Astrocyte (in vitro differentiated cells and primary cell): Measurements from ENCODE around the gene DOCK1. TPM values are rescaled to one million over a fixed set of nuclear protein-coding genes. Genes with fewer than 3 reads are reported as not detected.

Experiments
- DNase-seq: peaks from one replicate; pipeline ENCODE4 v3.0.0-alpha.2; 2010; ENCODE audit warnings: low read depth
- FAIRE-seq: peaks from 2 replicates; lab custom pipeline; 2011; peaks lifted over from hg19 to GRCh38; lab: Jason Lieb, UNC
- H2AFZ ChIP-seq: 2 replicates; pipeline ENCODE4 v1.6.0; 2012; ENCODE audit warnings: low read depth, low read length, inconsistent platforms
- H3K27ac ChIP-seq: 2 replicates; pipeline ENCODE4 v1.5.1; 2011; ENCODE audit warnings: low read depth, low read length, inconsistent platforms
- H3K27me3 ChIP-seq: 2 replicates; pipeline ENCODE4 v1.6.0; 2011; ENCODE audit warnings: low read length, inconsistent platforms; ENCODE audit not compliant: insufficient read depth
- H3K36me3 ChIP-seq: 2 replicates; pipeline ENCODE4 v1.5.1; 2011; ENCODE audit warnings: low read length, inconsistent platforms; ENCODE audit not compliant: insufficient read depth
- H3K4me1 ChIP-seq: 2 replicates; pipeline ENCODE4 v1.5.1; 2011; ENCODE audit warnings: low read length, inconsistent platforms; ENCODE audit not compliant: insufficient read depth
- H3K4me2 ChIP-seq: 2 replicates; pipeline ENCODE4 v1.6.0; 2012; ENCODE audit warnings: low read length, inconsistent platforms
- H3K4me3 ChIP-seq: 2 replicates; pipeline ENCODE4 v1.5.1; 2011; ENCODE audit warnings: low read depth, mild to moderate bottlenecking, low read length, inconsistent platforms; ENCODE audit not compliant: insufficient read depth
- H3K79me2 ChIP-seq: 2 replicates; pipeline ENCODE4 v1.6.0; 2012; ENCODE audit warnings: mild to moderate bottlenecking, low read length, inconsistent platforms; ENCODE audit not compliant: insufficient read depth
- H3K9ac ChIP-seq: 2 replicates; pipeline ENCODE4 v1.6.0; 2012; ENCODE audit warnings: mild to moderate bottlenecking, low read length, inconsistent platforms
- H3K9me3 ChIP-seq: 2 replicates; pipeline ENCODE4 v1.5.1; 2012; ENCODE audit warnings: low read depth, mild to moderate bottlenecking, low read length, inconsistent platforms; ENCODE audit not compliant: insufficient read depth
- H4K20me1 ChIP-seq: 2 replicates; pipeline ENCODE4 v1.6.0; 2012; ENCODE audit warnings: low read length, inconsistent platforms; ENCODE audit not compliant: insufficient read depth
- H3K27ac Mint-ChIP-seq: one replicate; pipeline ENCODE4 v1.8.0; 2021; ENCODE audit warnings: mild to moderate bottlenecking, mixed read lengths; ENCODE audit not compliant: unreplicated experiment
- H3K27me3 Mint-ChIP-seq: one replicate; pipeline ENCODE4 v1.8.0; 2021; ENCODE audit warnings: low read depth, mixed read lengths; ENCODE audit not compliant: unreplicated experiment
- H3K36me3 Mint-ChIP-seq: one replicate; pipeline ENCODE4 v1.8.0; 2021; ENCODE audit warnings: low read depth, mixed read lengths; ENCODE audit not compliant: unreplicated experiment
- H3K4me1 Mint-ChIP-seq: one replicate; pipeline ENCODE4 v1.8.0; 2021; ENCODE audit warnings: low read depth, mixed read lengths; ENCODE audit not compliant: unreplicated experiment
- H3K4me3 Mint-ChIP-seq: one replicate; pipeline ENCODE4 v1.8.0; 2021; ENCODE audit warnings: mild to moderate bottlenecking, moderate library complexity, mixed read lengths; ENCODE audit not compliant: unreplicated experiment
- H3K9me3 Mint-ChIP-seq: one replicate; pipeline ENCODE4 v1.8.0; 2021; ENCODE audit warnings: mild to moderate bottlenecking, mixed read lengths; ENCODE audit not compliant: unreplicated experiment
- CTCF ChIP-seq: IDR thresholded peaks from 2 replicates; pipeline ENCODE4 v1.5.1; 2011; ENCODE audit warnings: low read depth, mild to moderate bottlenecking, inconsistent platforms, low read length, moderate library complexity; ENCODE audit not compliant: insufficient read depth
- EZH2 ChIP-seq: IDR thresholded peaks from 2 replicates; pipeline ENCODE4 v1.6.1; 2012; ENCODE audit warnings: mild to moderate bottlenecking, low read length, inconsistent platforms; ENCODE audit not compliant: insufficient read depth
- total RNA-seq: library from RNA; stranded (reverse); gene quantifications from 2 replicates; pipeline ENCODE4 v1.2.1, GENCODE V29; 2021

DOCK1 gene
- total RNA-seq, 1 donor from 2014 or later, result 42.5 TPM

GRCh38 chr10:127125331-127125730, 220.1 kb downstream of the DOCK1 start:
- H4K20me1 ChIP-seq, result peaks cover 46% of the 10 kb centered on the region
- H3K9ac ChIP-seq, result no peak overlapping the region
- peaks cover 23% of the 10 kb centered on the region for H3K36me3 Mint-ChIP-seq
- H3K4me3 Mint-ChIP-seq, result no peak overlapping the region
- H3K27me3 Mint-ChIP-seq, result no peaks in the 10 kb centered on the region
- H3K27ac Mint-ChIP-seq, result no peak overlapping the region
- no peak for TF ChIP-seq CTCF
- TF ChIP-seq EZH2, result no peak
- H3K4me3 ChIP-seq, result no peak overlapping the region
- H3K9me3 ChIP-seq, result no peaks in the 10 kb centered on the region
- no peaks in the 10 kb centered on the region for H3K79me2 ChIP-seq
- H3K27me3 ChIP-seq, result no peaks in the 10 kb centered on the region
- H2AFZ ChIP-seq, result no peak overlapping the region
- peaks cover 11% of the 10 kb centered on the region for H3K36me3 ChIP-seq
- peaks cover 2% of the 10 kb centered on the region for H3K4me1 Mint-ChIP-seq
- H3K4me2 ChIP-seq, result no peak overlapping the region
- H3K9me3 Mint-ChIP-seq, result no peaks in the 10 kb centered on the region
- FAIRE-seq (no peak), DNase-seq (no peak)
- no peak overlapping the region for H3K27ac ChIP-seq
- no peaks in the 10 kb centered on the region for H3K4me1 ChIP-seq

GRCh38 chr10:127127822-127128221, 222.6 kb downstream of the DOCK1 start:
- H3K27me3 Mint-ChIP-seq, result no peaks in the 10 kb centered on the region
- Histone ChIP-seq H3K79me2 (no peaks in the 10 kb centered on the region), H3K27ac (no peak overlapping the region), H3K4me2 (no peak overlapping the region), H4K20me1 (peaks cover 41% of the 10 kb centered on the region), H3K36me3 (peaks cover 15% of the 10 kb centered on the region), H3K9ac (no peak overlapping the region), H2AFZ (no peak overlapping the region), H3K9me3 (no peaks in the 10 kb centered on the region), H3K4me3 (no peak overlapping the region), H3K4me1 (no peaks in the 10 kb centered on the region), H3K27me3 (no peaks in the 10 kb centered on the region)
- no peak overlapping the region for H3K27ac Mint-ChIP-seq
- H3K4me3 Mint-ChIP-seq, result no peak overlapping the region
- no peak for DNase-seq
- H3K36me3 Mint-ChIP-seq, result peaks cover 17% of the 10 kb centered on the region
- FAIRE-seq, result no peak
- H3K4me1 Mint-ChIP-seq, result peaks cover 2% of the 10 kb centered on the region
- TF ChIP-seq EZH2 (no peak), CTCF (no peak)
- H3K9me3 Mint-ChIP-seq, result no peaks in the 10 kb centered on the region

GRCh38 chr10:127129104-127129503, 223.9 kb downstream of the DOCK1 start:
- Histone ChIP-seq H3K79me2 (no peaks in the 10 kb centered on the region), H3K9ac (no peak overlapping the region), H3K27me3 (no peaks in the 10 kb centered on the region), H3K4me2 (no peak overlapping the region), H3K9me3 (no peaks in the 10 kb centered on the region), H3K4me3 (no peak overlapping the region), H2AFZ (no peak overlapping the region), H3K27ac (no peak overlapping the region), H4K20me1 (peaks cover 39% of the 10 kb centered on the region), H3K4me1 (no peaks in the 10 kb centered on the region), H3K36me3 (peaks cover 15% of the 10 kb centered on the region)
- H3K9me3 Mint-ChIP-seq, result no peaks in the 10 kb centered on the region
- no peaks in the 10 kb centered on the region for H3K4me1 Mint-ChIP-seq
- TF ChIP-seq EZH2 (no peak), CTCF (no peak)
- no peak overlapping the region for H3K4me3 Mint-ChIP-seq
- no peak overlapping the region for H3K27ac Mint-ChIP-seq
- H3K36me3 Mint-ChIP-seq, result peaks cover 17% of the 10 kb centered on the region
- FAIRE-seq (no peak), DNase-seq (no peak)
- no peaks in the 10 kb centered on the region for H3K27me3 Mint-ChIP-seq
